Measurements from ENCODE around the gene EIF4E2.

EIF4E2 gene

GRCh38 chr2:232598293-232598692, 47.8 kb downstream of the EIF4E2 start:
- Histone ChIP-seq H3K9me3 (no peaks in the 10 kb centered on the region), H3K4me1 (peaks cover 0 to 2% (median under 1%) of the 10 kb centered on the region in 4 donors), H3K36me3 (no peaks in the 10 kb centered on the region), H3K4me3 (no peak overlapping the region), H3K27ac (no peak overlapping the region), H3K27me3 (no peaks in the 10 kb centered on the region)
- DNase-seq, result no peak
- TF ChIP-seq, protein P1, sequence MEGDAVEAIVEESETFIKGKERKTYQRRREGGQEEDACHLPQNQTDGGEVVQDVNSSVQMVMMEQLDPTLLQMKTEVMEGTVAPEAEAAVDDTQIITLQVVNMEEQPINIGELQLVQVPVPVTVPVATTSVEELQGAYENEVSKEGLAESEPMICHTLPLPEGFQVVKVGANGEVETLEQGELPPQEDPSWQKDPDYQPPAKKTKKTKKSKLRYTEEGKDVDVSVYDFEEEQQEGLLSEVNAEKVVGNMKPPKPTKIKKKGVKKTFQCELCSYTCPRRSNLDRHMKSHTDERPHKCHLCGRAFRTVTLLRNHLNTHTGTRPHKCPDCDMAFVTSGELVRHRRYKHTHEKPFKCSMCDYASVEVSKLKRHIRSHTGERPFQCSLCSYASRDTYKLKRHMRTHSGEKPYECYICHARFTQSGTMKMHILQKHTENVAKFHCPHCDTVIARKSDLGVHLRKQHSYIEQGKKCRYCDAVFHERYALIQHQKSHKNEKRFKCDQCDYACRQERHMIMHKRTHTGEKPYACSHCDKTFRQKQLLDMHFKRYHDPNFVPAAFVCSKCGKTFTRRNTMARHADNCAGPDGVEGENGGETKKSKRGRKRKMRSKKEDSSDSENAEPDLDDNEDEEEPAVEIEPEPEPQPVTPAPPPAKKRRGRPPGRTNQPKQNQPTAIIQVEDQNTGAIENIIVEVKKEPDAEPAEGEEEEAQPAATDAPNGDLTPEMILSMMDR (IDR thresholded peaks at IDR 0.05), result no peak
- intact Hi-C loops (cut with DNase I; ENCODE audit: low total_unique reads), result no loop called here

- Histone ChIP-seq H3K4me1 (no peaks in the 10 kb centered on the region), H3K27ac (no peak overlapping the region), H3K9me3 (no peaks in the 10 kb centered on the region), H3K4me3 (no peak overlapping the region), H3K27me3 (no peaks in the 10 kb centered on the region), H3K36me3 (no peaks in the 10 kb centered on the region)
- TF ChIP-seq, protein P1 (IDR thresholded peaks at IDR 0.05), result no peak
- no peak for DNase-seq
- intact Hi-C loops (cut with DNase I; ENCODE audit: low total_unique reads), result no loop called here
These were observed 49.7 kb downstream of the EIF4E2 start for GRCh38 chr2:232600053-232600773.

DNA sequence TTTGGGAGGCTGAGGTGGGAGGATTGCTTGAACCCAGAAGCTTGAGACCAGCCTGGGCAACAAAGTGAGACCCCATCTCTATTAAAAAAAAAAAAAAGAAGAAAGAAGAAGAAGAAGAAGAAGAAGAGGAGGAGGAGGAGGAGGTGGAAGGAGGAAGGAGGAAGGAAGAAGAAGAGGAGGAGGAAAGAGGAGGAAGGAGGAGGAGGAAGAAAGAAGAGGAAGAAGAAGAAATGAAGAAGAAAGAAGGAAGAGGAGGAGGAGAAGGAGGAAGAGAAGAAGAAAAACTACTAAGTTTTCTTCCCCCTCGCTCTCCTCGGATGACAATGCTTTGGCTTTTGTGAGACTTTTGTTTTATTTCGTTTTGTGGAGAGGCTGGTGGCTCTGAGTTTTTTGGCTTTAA, 52.8 kb downstream of the EIF4E2 start:
- no peaks in the 10 kb centered on the region for H3K36me3 ChIP-seq
- TF ChIP-seq, protein P1 (IDR thresholded peaks at IDR 0.05), result no peak
- peaks cover 0 to 9% (median 0%) of the 10 kb centered on the region in 4 donors for H3K4me1 ChIP-seq
- no peak overlapping the region for H3K4me3 ChIP-seq
- no peak overlapping the region for H3K27ac ChIP-seq
- no peak for DNase-seq
- intact Hi-C loops (cut with DNase I; ENCODE audit: low total_unique reads), result no loop called here
- no peaks in the 10 kb centered on the region for H3K9me3 ChIP-seq
- no peaks in the 10 kb centered on the region for H3K27me3 ChIP-seq

DNA sequence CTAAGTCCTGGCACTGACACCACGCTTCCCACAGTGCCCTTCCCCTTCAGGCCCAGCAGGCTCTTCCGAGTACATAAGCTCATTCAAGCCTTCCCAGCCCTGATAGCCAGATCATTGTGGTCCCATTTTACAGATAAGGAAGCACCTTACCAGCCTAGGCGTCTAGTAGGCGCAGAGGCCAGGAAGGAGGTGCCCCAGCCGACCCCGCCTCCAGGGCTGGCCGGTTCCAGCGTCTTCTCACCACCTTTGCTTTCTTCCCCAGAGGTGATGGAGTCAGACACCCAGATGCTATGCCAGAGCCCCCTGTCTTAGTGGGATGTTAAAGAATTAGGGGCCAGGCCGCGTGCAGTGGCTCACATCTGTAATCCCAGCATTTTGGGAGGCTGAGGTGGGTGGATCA, 54.0 kb downstream of the EIF4E2 start:
- TF ChIP-seq, protein P1 (IDR thresholded peaks at IDR 0.05), result no peak
- DNase-seq, result no peak
- no peaks in the 10 kb centered on the region for H3K9me3 ChIP-seq
- H3K36me3 ChIP-seq, result no peaks in the 10 kb centered on the region
- intact Hi-C loops (cut with DNase I; ENCODE audit: low total_unique reads), result no loop called here
- H3K4me1 ChIP-seq, result peaks cover 0 to 9% (median 0%) of the 10 kb centered on the region in 4 donors
- no peak overlapping the region for H3K27ac ChIP-seq
- H3K27me3 ChIP-seq, result no peaks in the 10 kb centered on the region
- H3K4me3 ChIP-seq, result no peak overlapping the region

DNA sequence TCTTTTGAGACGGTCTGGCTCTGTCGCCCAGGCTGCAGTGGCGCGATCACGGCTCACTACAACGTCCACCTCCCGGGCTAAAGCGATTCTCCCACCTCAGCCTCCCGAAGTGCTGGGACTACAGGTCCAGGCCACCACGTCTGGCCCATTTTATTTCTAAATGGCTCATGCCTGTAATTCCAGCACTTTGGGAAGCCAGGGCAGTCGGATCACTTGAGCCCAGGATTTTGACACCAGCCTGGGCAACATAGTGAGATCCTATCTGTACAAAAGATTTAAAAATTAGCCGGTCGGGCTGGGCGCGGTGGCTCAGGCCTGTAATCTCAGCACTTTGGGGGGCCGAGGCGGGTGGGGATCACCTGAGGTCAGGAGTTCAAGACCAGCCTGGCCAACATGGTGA, 56.5 kb downstream of the EIF4E2 start:
- H3K4me1 ChIP-seq, result peaks cover 0 to 16% (median 8%) of the 10 kb centered on the region in 4 donors
- H3K4me3 ChIP-seq, result no peak overlapping the region
- intact Hi-C loops (cut with DNase I; ENCODE audit: low total_unique reads), result no loop called here
- no peak for DNase-seq
- H3K9me3 ChIP-seq, result no peaks in the 10 kb centered on the region
- H3K27ac ChIP-seq, result no peak overlapping the region
- H3K36me3 ChIP-seq, result no peaks in the 10 kb centered on the region
- TF ChIP-seq, protein P1 (IDR thresholded peaks at IDR 0.05), result no peak
- no peaks in the 10 kb centered on the region for H3K27me3 ChIP-seq

Measured in tibial artery (tissue), 4 donors.